GM12874 (cell line): ENCODE measurements around the gene LRIT3.

ENCODE experiments used
- TF ChIP-seq, protein P1 (sequence below): IDR thresholded peaks from 2 replicates; pipeline ENCODE4 v1.5.1; 2011; ENCODE audit warnings: low read depth, mild to moderate bottlenecking, control low read depth, low read length, moderate library complexity; ENCODE audit not compliant: insufficient read depth

LRIT3 gene

DNA sequence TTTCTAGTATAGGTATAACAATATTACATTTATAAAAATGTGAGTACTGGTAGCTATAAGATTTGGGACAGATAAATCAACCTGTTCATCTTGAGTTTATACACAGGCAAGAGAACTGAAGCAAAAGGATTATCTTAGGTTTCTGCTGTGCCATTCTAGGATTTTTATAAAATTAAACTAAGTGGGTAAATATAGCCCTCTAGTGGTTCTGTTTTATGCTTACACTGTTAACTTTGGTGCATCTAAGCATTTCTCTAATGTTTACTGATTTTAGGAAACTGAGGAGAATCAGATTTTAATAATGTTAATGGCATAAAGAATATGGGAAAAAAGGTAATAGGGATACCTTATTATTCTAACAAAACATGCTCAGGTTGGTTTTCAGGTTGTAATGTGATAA, 21.2 kb upstream of the LRIT3 start:
- TF ChIP-seq, protein P1, sequence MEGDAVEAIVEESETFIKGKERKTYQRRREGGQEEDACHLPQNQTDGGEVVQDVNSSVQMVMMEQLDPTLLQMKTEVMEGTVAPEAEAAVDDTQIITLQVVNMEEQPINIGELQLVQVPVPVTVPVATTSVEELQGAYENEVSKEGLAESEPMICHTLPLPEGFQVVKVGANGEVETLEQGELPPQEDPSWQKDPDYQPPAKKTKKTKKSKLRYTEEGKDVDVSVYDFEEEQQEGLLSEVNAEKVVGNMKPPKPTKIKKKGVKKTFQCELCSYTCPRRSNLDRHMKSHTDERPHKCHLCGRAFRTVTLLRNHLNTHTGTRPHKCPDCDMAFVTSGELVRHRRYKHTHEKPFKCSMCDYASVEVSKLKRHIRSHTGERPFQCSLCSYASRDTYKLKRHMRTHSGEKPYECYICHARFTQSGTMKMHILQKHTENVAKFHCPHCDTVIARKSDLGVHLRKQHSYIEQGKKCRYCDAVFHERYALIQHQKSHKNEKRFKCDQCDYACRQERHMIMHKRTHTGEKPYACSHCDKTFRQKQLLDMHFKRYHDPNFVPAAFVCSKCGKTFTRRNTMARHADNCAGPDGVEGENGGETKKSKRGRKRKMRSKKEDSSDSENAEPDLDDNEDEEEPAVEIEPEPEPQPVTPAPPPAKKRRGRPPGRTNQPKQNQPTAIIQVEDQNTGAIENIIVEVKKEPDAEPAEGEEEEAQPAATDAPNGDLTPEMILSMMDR: 0 out of 2 replicates have a peak, but pooled peaks have one; percentile 2

DNA sequence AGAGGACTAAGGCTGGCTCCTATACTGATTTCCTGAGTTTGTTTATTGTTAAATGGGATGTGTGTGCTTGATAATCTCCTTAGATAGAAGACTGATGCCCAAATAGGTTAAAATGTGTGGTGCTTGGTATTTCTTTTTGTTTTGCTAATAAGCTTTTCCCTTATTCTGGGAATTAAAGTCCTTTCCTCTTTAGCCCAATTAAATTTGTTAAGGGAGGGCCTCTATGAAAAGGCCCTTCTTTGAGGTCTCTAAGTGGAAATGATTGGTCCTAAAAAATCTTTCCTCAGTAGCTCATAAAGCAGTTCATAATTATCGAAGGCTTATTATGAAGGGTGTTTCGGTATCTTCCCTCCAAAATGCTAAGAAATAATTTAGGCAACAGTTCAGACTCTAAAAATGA, 20.2 kb upstream of the LRIT3 start, which contains the start of gene RRH:
TSS of gene RRH (plus strand) at position 301 of the 400 bp plus-strand sequence. CDS start at position 357, 56 bp downstream.
- TF ChIP-seq, protein P1: no peak

DNA sequence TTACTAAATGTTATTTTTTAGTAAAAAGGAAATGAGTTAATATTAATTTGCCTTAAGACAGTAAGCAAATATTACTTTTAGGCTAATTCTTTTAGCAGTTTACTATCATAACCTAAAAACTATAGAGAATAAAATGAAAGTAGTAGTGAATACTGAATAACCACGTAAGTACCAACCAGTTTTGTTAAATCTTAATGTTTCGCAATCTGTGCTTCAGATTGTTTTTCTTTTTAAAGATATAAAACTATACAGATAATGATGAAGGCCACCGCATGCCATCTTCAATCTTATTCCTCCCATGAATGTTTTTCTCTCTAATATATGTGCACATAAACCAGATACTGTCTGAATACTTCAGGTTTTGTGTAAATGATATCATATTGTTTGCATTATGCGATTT, 14.2 kb upstream of the LRIT3 start:
- TF ChIP-seq, protein P1: no peak

DNA sequence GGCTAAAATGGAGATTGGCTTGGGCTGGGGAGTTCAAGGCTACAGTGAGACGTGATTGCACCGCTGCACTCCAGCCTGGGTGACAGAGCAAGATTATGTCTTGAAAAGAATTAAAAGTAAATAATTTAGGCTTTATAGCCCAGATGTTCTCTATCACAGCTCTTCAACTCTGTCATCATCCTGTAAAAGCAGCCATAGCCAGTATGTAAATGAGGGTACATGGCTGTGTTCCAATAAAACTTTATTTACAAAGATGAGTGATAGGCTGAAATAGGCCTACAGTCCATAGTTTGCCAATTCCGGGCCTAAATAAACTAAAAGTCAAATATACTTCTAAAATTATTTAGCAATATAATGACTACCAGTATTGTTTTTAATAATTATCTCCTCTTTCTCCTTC, 10.9 kb upstream of the LRIT3 start:
- TF ChIP-seq, protein P1: no peak

DNA sequence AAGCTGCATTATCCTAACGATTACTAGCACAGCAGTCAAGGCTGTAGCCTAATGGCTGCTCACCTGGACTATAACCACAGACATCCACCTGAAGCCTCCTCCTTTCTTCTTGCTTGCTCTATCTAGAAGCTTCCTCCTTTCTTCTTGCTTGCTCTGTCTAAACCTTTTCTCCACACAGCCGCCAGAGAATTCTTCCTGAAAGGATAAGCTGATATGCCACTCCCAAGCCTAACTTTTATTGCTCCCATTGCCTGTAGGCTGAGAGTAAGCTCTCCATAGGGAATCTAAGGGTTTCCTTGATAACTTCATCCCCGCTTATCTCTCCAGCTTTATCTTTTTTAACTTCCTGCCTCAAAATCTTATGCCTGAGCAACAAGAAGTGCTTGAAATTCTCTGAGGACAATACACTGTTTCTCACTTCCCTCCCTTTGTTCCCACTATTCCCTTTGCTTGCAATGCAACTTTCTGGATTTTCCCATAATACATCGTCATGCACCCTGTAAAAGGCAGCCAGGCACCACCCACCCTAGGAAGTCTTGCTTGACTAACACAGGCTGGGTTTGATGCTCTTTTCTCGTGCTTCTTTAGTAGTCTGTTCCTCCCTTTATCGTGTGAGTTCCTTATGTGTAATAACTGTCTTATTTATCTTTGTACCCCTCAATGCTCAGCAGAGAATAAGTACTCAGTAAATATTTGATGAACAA, 1.4 kb upstream of the LRIT3 start:
- TF ChIP-seq, protein P1: no peak

DNA sequence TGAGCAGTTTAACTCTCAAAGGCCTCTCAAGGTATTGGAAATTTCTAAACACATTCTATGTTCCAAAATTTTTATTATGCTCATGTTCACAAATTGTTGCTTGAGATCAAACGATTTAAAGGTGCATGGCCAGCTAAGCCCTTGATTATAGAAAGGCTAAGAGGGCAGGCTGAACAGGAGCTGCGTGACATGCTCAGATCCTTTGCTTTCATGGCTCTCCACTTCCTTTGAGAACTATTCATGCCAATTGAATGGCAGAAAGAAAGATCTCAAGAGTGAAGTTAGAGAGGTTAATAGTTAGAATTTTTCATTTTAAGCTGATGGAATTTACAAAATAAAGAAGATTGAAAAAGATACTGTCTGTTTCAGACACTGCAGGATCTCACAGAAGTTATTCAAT, 594 bp downstream of the LRIT3 start:
- TF ChIP-seq, protein P1: no peak

DNA sequence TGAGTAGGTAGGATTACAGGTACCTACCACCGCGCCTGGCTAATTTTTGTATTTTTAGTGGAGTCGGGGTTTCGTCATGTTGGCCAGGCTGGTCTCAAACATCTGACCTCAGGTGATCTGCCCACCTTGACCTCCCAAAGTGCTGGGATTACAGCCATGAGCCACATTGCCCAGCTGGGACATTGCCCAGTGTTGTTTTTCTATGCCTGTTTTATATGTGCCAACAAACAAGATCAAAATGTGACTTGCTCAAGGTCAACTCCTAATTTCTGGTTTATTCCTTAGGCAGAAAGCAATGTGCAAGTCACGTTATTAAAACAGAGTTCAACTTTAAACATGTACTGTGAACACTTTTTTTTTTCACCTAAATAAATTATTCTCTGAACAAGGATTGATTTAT, 2.7 kb downstream of the LRIT3 start:
- TF ChIP-seq, protein P1: no peak
